ENCODE measurements around the gene KHDC1.
"Not testable (repeated sequence)": the region's sequence is repeated elsewhere in the genome, so short reads cannot be mapped to it uniquely, and the experiment has no call there.

The KHDC1 gene, protein sequence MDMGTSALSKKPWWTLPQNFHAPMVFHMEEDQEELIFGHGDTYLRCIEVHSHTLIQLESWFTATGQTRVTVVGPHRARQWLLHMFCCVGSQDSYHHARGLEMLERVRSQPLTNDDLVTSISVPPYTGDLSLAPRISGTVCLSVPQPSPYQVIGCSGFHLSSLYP

DNA sequence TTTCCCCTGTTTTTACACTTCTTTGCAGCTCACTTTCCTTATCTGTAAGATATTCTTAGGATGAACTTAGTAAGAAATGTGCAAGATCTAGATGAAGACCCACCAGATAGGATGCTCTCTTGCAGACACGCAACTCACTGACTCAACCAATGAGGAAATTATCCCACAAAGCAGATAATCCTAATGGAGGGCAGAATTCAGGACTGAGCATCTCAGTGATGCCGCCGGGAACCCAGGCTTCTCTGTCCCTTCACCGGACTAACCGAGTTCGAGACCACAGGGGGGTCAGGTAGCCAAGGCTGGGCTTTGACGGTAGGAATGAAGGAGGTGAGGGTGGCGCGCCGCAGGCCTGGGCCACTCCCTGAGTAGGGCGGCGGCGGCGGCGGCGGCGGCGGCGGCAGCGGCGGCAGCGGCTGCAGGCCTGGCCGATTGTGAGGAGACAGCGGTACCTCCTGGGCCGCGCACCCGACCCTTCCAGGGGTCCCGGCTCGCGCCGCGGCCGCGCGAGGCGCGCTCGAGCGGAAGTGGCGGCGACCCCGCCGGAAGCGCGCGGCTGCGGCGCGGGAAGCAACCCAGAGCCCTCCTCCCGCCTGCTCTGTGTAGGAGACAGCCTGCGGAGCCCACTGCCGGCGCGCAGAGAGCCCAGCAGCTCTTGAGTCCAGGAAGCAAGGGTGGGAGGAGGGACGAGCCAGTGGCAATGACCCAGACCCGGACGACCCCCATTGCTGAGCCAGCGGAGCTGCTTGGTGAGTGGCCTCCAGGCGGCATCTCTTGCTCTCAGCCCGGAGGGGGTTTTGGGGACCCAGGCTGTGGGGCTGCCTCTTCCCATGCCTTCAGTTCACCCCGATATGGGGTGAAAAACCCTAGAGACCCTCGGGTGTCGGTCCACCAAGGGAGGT is at the start of gene KHDC1:
Gene KHDC1 (minus strand): TSS at position 526 of the 899 bp plus-strand sequence. CDS start 20,679 bp downstream, outside the sequence.
- peak within 1 kb of the TSS; percentile 40 for H3K4me3 ChIP-seq (ENCODE audit: low read depth, low read length)

DNA sequence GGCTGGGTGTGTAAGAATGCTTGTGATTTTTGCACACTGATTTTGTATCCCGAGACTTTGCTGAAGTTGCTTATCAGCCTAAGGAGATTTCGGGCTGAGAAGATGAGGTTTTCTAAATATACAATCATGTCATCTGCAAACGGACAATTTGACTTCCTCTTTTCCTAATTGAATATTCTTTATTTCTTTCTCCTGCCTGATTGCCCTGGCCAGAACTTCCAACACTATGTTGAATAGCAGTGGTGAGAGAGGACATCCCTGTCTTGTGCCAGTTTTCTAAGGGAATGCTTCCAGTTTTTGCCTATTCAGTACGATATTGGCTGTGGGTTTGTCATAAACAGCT is 47.5 kb upstream of the KHDC1 start:
- peak overlapping the region; percentile 56 for H3K4me3 ChIP-seq (ENCODE audit: low read depth, low read length)

DNA sequence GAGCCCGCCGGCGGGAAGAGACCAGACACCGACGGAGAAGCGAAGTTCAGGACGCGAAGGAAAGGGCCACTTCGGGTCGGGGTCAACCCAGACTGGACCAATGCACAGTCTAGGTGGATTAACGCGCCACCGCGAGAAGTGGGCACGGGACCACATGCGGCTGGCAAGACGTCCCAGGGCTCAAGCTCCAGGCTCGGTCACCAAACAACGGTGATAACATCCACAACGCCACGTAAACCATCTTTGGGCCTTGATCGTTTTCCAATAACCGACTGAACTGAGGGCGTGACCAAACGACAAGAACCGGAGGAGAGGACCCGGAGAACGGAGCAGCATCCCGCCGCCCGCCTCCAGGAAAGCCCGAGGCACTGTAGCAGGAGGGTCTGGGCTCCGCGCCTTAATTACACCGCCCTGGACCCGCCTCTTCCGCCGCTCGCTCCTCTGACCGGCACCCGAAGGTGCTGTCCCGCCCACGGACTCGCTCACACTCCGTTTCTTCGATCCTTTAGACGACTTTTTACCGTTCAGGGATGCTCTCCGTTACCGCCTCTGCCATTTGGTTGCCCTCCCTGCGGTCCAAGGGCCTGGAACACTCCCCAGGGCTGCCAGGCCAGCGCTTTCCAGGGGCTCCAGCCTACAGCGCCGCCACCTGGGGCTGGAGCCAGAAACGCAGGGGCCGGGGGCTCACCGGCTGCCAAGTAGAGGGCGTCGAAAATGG is 46.9 kb upstream of the KHDC1 start:
- peak overlapping the region; percentile 56 for H3K4me3 ChIP-seq (ENCODE audit: low read depth, low read length)

DNA sequence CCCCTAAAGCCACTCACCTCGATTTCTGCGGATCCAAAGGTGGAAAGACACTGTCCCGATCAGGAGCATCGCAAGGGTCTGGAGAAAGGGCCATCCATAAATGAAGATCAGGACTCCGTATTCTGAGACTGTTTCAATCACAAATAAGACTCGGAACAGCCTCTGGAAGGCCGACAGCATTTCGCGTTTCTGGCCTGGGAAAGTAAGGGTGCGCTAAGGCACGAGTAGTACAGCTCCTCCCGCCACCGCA is 46.5 kb upstream of the KHDC1 start:
- peak overlapping the region; percentile 56 for H3K4me3 ChIP-seq (ENCODE audit: low read depth, low read length)

DNA sequence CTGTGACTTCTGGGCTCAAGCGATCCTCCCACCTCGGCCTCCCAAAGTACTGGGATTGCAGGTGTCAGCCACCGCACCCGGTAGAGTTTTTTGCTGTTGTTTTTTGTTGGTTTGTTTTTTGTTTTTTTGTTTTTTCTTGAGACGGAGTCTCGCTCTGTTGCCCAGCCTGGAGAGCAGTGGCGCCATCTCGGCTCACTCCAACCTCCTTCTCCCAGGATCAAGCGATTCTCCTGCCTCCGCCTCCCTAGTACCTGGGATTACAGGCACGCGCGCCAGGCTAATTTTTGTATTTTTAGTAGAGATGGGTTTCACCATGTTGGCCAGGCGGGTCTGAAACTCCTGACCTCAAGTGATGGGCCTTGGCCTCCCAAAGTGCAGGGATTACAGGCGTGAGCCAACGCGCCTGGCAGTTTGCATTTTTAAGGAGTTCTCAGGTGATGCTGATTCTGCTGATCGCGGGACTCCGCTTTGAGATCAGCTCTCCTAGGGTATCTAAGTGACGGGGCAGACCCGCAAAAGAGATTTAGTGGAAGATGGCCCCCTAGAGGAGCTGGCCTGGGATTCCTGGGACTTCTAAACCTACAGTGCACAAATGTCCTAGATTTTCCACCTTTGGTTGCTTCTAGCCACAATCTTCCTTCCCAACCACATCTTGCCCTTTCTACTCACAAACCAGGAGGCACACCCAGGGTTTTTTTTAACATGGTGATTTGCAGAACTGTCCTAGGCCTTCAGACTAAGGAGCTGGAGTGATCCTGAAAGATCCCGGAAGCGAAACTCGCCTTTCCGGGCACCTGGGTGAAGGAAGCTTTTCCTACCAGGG is 45.9 kb upstream of the KHDC1 start:
- H3K4me3 ChIP-seq (ENCODE audit: low read depth, low read length) = peak overlapping the region; percentile 56

DNA sequence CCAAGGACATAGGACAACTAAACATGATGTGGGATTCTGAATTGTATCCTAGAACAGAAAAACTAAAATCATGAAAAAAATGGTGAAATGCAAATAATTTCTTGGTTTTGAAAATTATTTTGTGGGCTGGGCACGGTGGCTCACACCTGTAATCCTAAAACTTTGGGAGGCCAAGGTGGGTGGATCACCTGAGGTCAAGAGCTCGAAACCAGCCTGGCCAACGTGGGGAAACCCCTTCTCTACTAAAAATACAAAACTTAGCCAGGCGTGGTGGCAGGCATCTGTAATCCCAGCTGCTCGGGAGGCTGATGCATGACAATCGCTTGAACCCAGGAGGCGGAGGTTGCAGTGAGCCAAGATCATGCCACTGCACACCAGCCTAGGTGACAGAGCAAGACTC is 40.8 kb upstream of the KHDC1 start:
- H3K4me3 ChIP-seq (ENCODE audit: low read depth, low read length) = not testable (repeated sequence)

DNA sequence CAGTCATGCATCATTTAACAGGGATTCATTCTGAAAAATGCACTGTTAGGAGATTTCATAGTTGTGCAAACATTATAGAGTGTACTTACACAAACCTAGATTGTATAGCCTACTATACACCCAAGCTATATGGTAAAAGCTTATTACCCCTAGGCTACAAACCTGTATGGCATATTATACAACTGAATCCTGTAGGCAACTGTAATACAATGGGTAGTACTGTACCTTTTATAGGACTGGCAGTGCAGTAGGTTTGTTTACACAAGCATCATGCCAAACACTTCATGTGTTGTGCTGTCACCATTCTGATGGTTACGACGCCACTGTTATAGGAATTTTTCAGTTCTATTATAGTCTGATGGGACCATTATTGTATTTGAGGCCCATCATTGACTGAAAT is 39.3 kb upstream of the KHDC1 start:
- no peak overlapping the region for H3K4me3 ChIP-seq (ENCODE audit: low read depth, low read length)

DNA sequence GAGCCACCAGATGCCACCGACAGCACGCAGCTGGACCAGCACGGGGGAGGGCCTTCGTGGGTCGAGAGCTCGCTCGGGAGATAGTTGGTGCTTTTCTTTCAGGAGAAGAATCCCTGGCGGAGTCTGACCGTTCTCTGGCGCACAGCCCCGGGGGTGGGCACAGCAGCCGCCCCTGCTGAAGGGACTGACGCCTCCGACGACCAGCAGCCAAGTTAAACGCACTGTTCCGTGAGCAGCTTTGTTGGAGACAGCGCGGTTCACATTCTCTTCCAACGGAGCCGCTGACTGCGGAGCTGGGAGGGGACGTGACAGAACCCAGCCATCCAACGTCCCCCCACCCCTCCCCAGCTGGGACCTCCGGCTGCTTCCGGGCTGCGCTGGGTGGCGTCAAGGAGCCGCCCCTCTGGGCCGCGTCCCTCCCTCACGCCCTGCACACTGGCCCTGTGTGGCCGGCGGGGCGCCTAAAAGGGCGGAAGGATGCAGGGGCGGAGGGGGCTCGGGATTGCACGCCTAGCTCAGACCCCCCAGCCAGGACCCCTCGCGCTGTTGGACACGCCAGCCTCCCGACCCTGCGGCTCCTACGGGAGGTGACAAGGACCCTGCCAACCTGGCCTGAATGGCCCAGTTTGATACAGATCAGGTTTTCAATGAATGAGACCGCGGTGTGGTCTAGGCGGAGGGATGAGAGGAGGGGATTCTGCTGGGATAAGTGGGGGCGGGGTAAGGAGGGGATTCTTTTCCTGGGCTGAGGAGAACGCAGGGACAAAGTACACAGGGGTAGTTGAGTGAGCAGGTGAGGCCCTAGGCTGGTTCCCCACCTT is 36.4 kb upstream of the KHDC1 start:
- no peak overlapping the region for H3K4me3 ChIP-seq (ENCODE audit: low read depth, low read length)

DNA sequence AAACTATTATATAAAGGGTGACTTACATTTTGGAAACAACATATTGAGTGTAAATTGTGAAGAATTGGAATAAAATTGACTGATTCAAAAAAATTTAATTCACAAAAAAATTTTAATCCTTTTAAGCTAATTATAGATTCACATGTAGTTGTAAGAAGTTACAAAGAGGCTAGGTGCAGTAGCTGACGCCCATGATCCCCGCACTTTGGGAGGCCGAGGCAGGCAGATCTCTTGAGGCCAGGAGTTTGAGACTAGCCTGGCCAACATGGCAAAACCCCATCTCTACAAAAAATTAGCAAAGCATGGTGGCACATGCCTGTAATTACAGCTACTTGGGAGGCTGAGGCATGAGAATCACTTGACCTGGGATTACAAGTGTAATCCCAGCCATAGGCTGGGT is 30.3 kb upstream of the KHDC1 start:
- H3K4me3 ChIP-seq (ENCODE audit: low read depth, low read length) = no peak overlapping the region

DNA sequence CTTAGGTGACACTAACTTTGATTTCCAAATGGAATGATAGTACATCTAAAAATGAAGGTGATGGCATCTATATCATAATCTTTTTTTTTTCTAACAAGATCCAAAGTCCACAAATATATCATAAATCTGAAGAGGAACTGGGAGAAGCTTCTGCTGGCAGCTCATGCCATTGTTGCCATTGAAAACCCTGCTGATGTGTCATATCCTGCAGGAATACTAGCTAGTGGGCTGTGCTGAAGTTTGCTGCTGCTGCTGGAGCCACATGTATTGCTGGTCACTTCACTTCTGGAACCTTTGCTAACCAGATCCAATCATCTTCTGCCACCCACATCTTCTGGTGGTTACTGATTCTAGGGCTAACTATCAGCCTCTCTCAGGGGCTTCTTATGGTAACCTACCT is 27.4 kb upstream of the KHDC1 start:
- no peak overlapping the region for H3K4me3 ChIP-seq (ENCODE audit: low read depth, low read length)

DNA sequence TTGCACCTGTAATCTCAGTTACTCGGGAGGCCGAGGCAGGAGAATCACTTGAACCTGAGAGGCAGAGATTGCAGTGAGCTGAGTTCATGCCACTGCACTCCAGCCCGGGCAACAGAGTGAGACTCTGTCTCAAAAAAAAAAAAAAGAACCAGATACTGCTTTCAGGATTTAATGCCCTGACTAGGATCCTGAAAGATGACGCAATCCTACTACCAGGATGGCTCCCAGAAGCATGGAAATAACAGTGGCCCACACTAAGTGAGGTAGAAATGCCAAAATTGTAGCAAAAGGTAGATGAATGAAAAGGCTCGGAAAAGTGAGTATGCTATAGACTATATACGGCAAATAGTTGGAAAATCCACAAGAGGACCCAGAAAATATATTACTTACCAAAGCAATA is 23.8 kb upstream of the KHDC1 start:
- H3K4me3 ChIP-seq (ENCODE audit: low read depth, low read length) = no peak overlapping the region

DNA sequence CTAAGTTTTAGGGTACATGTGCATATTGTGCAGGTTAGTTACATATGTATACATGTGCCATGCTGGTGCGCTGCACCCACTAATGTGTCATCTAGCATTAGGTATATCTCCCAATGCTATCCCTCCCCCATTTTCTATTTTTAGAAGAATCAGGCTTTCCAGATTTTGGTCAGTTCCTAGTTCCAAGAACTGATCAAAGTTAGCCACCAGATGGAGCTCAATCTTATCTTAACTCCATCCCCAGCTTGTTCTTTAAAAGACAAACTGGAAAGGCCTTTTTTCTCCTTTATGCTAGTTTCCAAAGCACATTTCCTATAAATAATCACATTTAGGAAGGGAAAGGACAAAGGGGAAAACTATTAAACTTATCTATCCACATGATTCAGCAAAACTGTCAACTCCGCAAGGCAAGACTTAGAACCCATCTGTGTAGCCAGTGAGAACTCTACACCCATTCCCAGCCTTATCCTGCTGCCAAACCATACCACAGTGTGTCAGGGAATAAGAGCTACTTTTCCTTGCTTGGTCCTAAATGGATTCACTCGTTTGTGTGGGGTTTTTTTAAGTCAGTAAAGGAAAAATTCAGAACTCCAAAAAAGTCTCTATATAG is 22.8 kb upstream of the KHDC1 start:
- no peak overlapping the region for H3K4me3 ChIP-seq (ENCODE audit: low read depth, low read length)

DNA sequence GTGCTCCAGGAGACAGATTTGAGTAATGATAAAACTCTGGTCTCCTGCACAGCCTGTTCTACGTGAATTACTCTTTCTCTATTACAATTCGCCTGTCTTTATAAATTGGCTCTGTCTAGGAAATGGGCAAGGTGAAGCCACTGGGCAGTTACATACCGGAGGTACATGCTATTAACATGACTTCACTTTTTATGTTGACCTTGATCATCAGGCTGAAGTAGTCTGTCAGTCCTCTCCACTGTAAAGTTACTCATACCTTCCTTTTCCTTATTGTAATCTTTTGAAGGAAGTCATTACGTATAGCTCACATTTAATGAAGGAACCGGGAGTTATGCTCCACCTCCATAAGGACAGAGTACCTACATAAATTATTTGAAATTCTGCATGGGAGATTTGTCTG is 19.9 kb upstream of the KHDC1 start:
- no peak overlapping the region for H3K4me3 ChIP-seq (ENCODE audit: low read depth, low read length)

DNA sequence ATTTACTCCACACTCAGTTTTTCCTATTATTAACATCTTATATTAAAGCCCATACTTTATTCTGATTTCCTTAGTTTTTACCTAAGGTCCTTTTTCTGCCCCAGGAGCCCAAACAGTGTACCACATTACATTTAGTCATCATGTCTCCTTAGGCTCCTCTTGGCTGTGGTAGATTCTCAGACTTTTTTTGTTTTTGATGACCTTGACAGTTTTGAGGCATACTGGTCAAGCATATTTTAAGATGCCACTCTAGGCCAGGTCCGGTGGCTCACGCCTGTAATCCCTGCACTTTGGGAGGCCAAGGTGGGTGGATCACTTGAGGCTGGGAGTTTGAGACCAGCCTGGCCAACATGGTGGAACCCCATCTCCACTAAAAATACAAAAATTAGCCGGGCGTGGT is 18.7 kb upstream of the KHDC1 start:
- H3K4me3 ChIP-seq (ENCODE audit: low read depth, low read length) = not testable (repeated sequence)

DNA sequence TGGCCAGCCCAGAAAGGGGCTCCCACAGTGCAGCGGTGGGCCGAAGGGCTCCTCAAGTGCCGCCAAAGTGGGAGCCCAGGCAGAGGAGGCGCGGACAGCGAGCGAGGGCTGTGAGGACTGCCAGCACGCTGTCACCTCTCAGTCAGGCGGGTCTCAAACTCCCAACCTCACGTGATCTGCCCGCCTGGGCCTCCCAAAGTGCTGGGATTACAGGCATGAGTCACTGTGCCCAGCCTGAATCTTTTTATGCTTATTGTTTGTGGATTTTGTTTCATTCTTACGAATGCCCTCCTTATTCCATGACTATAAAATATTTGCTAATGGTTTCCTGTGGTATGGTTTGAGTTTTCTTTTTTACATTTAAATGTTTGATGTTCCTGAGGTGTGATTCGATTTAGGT is 6.3 kb upstream of the KHDC1 start:
- H3K4me3 ChIP-seq (ENCODE audit: low read depth, low read length) = not testable (repeated sequence)

DNA sequence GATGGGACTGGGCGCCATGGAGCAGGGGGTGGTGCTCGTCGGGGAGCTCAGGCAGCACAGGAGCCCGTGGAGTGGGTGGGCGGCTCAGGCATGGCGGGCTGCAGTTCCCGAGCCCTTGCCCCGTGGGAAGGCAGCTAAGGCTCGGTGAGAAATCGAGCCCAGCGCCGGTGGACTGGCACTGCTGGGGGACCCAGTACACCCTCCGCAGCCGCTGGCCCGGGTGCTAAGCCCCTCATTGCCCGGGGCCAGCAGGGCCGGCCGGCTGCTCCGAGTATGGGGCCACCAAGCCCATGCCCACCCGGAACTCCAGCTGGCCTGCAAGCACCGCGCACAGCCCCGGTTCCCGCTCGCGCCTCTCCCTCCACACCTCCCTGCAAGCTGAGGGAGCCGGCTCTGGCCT is 5.9 kb upstream of the KHDC1 start:
- H3K4me3 ChIP-seq (ENCODE audit: low read depth, low read length) = not testable (repeated sequence)

DNA sequence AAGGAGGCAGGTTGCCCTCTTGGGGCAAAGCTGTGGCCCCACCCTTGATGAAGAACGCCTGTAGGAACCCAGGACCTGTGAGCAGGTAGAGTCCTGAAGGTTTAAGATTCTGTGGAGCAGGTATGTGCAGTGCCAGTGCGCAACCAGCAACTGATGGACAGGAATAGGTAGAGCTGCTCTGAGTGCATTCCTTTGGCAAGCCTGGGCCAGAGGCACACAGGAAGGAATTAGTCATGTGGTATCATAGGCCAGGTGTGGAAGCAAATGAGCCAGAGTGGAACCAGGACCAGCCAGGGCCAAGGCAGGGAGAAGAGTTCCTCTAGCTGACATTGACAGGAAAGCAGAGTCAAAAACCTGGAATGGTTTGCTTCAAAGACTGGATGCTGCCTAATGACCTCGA is 1.4 kb upstream of the KHDC1 start:
- H3K4me3 ChIP-seq (ENCODE audit: low read depth, low read length) = no peak overlapping the region

DNA sequence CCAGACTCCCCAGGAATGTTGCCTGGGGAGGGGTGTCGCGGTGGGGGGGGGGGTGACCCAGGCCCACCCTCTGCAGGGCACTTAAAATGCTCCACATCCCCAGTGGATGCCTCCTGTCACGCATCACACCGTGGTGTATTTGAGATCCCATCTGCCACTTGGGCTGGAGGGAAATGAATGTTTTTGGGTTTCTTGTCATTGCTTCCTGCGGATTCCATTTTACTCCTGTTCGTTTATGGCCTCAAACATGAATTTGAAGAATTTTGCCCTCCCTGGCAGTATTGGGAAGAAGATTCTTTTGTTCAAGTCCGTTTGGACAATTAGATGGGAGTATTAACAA is 544 bp upstream of the KHDC1 start:
- no peak overlapping the region for H3K4me3 ChIP-seq (ENCODE audit: low read depth, low read length)

DNA sequence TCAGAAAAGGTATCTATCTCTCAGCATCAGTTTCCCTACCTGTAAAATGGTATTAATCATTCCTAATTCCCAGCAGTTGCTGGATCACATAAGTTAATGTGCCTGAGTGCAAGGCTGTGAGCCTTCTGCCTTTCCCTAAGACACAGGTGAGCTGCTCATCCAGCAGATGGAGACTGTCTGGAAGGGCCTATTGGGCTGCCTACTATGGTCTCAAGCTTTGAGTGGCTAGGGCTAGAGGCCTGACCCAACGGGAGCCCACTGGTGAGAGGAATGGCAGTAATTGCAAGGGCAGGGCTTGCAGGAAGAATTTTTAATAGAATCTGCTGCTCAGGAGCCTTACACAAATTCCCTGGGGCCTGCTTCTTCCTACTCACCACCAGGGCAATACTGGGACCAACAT is 4.3 kb downstream of the KHDC1 start:
- no peak overlapping the region for H3K4me3 ChIP-seq (ENCODE audit: low read depth, low read length)

DNA sequence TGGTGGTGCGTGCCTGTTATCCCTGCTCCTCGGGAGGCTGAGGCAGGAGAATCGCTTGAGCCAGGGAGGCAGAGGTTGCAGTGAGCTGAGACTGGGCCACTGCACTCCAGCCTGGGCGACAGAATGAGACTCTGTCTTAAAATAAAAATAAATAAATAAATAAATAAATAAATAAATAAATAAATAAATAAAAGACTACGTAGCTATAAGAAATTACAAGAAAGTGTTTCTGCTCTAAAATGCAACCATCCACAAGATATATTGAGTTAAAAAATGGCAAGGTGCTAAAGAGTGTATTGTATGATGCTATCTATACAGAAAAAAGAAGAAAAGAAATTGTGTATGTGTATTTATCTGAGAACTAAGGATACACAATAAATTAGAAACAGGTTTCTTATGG is 8.7 kb downstream of the KHDC1 start:
- not testable (repeated sequence) for H3K4me3 ChIP-seq (ENCODE audit: low read depth, low read length)
